AG10803 (cell line): Measurements from ENCODE around the gene SLC25A26.
A peak's percentile ranks its signal among the peaks of the same experiment; 100 is the strongest.
"Not testable (repeated sequence)": the region's sequence is repeated elsewhere in the genome, so short reads cannot be mapped to it uniquely, and the experiment has no call there.

Source experiments
- DNase-seq: peaks from one replicate; pipeline ENCODE4 v3.0.0; 2010; ENCODE audit warnings: low read depth
- H3K4me3 ChIP-seq: 2 replicates; pipeline ENCODE4 v1.5.1; 2011; ENCODE audit warnings: mild to moderate bottlenecking, low read length, control low read depth
- TF ChIP-seq, protein P1 (sequence below): conservative IDR thresholded peaks from 2 replicates; pipeline ENCODE4 v1.5.1; 2011; ENCODE audit warnings: mild to moderate bottlenecking, low read length, control low read depth, inconsistent platforms

The SLC25A26 gene

GRCh38 chr3:66299891-66300290 is 79.1 kb downstream of the SLC25A26 start:
- no peak for DNase-seq
- TF ChIP-seq, protein P1, sequence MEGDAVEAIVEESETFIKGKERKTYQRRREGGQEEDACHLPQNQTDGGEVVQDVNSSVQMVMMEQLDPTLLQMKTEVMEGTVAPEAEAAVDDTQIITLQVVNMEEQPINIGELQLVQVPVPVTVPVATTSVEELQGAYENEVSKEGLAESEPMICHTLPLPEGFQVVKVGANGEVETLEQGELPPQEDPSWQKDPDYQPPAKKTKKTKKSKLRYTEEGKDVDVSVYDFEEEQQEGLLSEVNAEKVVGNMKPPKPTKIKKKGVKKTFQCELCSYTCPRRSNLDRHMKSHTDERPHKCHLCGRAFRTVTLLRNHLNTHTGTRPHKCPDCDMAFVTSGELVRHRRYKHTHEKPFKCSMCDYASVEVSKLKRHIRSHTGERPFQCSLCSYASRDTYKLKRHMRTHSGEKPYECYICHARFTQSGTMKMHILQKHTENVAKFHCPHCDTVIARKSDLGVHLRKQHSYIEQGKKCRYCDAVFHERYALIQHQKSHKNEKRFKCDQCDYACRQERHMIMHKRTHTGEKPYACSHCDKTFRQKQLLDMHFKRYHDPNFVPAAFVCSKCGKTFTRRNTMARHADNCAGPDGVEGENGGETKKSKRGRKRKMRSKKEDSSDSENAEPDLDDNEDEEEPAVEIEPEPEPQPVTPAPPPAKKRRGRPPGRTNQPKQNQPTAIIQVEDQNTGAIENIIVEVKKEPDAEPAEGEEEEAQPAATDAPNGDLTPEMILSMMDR = no peak
- no peak overlapping the region for H3K4me3 ChIP-seq

GRCh38 chr3:66302288-66302687 is 81.5 kb downstream of the SLC25A26 start:
- DNase-seq = peak; percentile 36

DNA sequence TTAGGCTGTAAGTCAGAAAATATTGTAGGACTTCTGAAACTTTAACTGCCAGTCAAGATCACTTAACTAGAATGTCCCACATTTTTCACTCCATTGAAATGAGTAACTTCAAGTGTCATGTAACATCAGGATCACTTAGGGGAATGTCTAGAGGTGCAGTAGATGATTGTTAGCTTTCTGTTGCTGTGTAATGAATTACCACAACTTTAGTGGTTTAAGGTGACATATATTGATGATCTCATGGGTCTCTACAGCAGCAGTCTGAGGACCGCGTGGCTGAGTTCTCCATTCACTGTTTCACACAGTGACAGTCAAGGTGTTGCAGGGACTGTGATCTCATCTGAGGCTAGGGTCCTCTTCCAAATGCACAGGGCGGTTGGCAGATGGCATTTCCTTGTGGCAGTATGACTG is 82.7 kb downstream of the SLC25A26 start:
- no peak for DNase-seq
- TF ChIP-seq, protein P1 = no peak
- H3K4me3 ChIP-seq = no peak overlapping the region

More at GRCh38 chr3:66302288-66302687, 81.5 kb downstream of the SLC25A26 start:
- TF ChIP-seq, protein P1 = no peak
- H3K4me3 ChIP-seq = no peak overlapping the region

DNA sequence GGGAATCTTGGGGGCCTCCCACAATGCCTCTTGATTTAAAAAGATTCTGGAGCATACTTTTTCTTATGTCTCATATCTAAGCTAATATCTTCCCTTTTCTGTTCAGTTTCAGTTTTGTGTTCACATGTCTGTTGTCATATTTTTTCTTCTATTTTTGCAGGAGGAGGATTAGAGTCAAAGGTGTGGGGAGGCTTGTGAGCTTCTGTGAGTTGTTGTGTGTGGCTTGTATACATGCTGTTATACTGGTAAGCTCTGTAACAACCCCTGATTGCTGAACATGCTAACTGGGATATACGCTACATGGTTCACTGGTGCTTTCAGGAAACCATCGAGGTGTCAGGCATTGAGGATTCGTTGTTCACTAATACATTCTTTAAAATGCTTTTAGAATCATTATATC is 83.5 kb downstream of the SLC25A26 start:
- no peak for DNase-seq
- TF ChIP-seq, protein P1 = no peak
- H3K4me3 ChIP-seq = no peak overlapping the region

DNA sequence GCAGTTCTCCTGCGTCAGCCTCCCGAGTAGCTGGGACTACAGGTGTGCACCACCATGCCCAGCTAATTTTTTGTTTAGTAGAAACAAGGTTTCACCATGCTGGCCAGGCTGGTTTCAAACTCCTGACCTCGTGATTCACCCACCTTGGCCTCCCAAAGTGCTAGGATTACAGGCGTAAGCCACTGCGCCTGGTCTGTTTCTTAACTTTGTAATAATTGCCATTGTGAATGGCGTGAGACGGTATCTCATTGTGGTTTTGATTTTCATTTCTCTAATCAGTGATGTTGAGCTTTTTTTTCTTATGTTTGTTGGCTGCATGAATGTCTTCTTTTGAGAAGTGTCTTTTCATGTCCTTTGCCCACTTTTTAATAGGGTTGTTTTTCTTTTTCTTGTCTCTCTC is 85.3 kb downstream of the SLC25A26 start:
- not testable (repeated sequence) for DNase-seq, H3K4me3 ChIP-seq

GRCh38 chr3:66306991-66307390 is 86.2 kb downstream of the SLC25A26 start:
- not testable (repeated sequence) for DNase-seq, H3K4me3 ChIP-seq

DNA sequence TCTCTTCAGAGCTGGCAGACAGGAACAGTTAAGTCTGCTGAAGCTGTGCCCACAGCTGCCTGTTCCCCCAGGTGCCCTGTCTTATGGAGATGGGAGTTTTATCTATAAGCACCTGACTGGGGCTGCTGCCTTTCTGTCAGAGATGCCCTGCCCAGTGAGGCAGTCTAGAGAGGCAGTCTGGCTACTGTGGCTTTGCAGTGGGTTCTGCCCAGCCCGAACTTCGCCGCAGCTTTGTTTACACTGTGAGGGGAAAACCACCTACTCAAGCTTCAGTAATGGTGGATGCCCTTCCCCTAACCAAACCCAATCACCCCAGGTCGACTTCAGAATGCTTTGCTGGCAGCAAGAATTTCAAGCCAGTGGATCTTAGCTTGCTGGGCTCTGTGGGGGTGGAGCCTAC is 91.2 kb downstream of the SLC25A26 start:
- no peak overlapping the region for H3K4me3 ChIP-seq
- TF ChIP-seq, protein P1 = no peak
- DNase-seq = no peak

GRCh38 chr3:66314455-66314854 is 93.7 kb downstream of the SLC25A26 start:
- H3K4me3 ChIP-seq = no peak overlapping the region
- TF ChIP-seq, protein P1 = no peak
- no peak for DNase-seq
